Naive thymus-derived CD4-positive, alpha-beta T cell (primary cell): Measurements from ENCODE around the gene PDIA5. TPM values are rescaled to one million over a fixed set of nuclear protein-coding genes. Genes with fewer than 3 reads are reported as not detected.

Source experiments
- ATAC-seq: fragments of 150-1000 bp; cut with Tn5 transposase; 2 replicates; pipeline ENCODE4 v1.10.0; 2021; ENCODE audit warnings: mild to moderate bottlenecking, moderate library complexity
- CTCF ChIA-PET: fragments of 350-600 bp; sonication (Branson Sonifier 250); formaldehyde crosslinking; loops from one replicate; lab custom pipeline; 2021; ENCODE audit warnings: antibody characterized with exemption; lab: Charles Lee
- POLR2A ChIA-PET: fragments of 350-600 bp; sonication (Branson Sonifier 250); formaldehyde crosslinking; loops from one replicate; lab custom pipeline; 2021; ENCODE audit warnings: antibody characterized with exemption, inconsistent platforms; lab: Charles Lee
- DNase-seq, 9 donors: peaks; one replicate each; pipeline versions ENCODE4 v3.0.0 to v3.0.0-alpha.2; 2020 to 2022; ENCODE audit warnings: mixed read lengths in 1 of 9
- H3K27ac ChIP-seq: one replicate; pipeline ENCODE4 v1.7.0; 2013; ENCODE audit warnings: mild to moderate bottlenecking, low read depth, low read length, moderate library complexity
- H3K27me3 ChIP-seq, 2 donors: one replicate each; pipeline ENCODE4 v1.7.0; 2013; ENCODE audit warnings: low read length in 2 of 2, mild to moderate bottlenecking in 2 of 2, moderate library complexity in 2 of 2; ENCODE audit not compliant: control insufficient read depth in 2 of 2, insufficient read depth in 2 of 2
- H3K36me3 ChIP-seq, 3 experiments: 1 replicate in 2 of 3; 2 replicates in 1 of 3; pipeline ENCODE4 v1.7.0; 2013; ENCODE audit warnings: low read length in 3 of 3, mild to moderate bottlenecking in 3 of 3, moderate library complexity in 1 of 3; ENCODE audit not compliant: insufficient read depth in 3 of 3, control insufficient read depth in 2 of 3
- H3K4me1 ChIP-seq, 2 donors: one replicate each; pipeline ENCODE4 v1.7.0; 2013; ENCODE audit warnings: low read length in 2 of 2, mild to moderate bottlenecking in 2 of 2, moderate library complexity in 1 of 2; ENCODE audit not compliant: control insufficient read depth in 2 of 2, insufficient read depth in 2 of 2
- H3K4me3 ChIP-seq: 2 replicates; pipeline ENCODE4 v1.7.0; 2013; ENCODE audit warnings: mild to moderate bottlenecking, low read length
- H3K9me3 ChIP-seq, 3 experiments: 1 replicate in 2 of 3; 2 replicates in 1 of 3; pipeline ENCODE4 v1.7.0; 2013; ENCODE audit warnings: low read length in 3 of 3; ENCODE audit not compliant: control insufficient read depth in 2 of 3
- H3K27ac Mint-ChIP-seq, 9 donors: one replicate each; pipeline ENCODE4 v1.8.0; 2020 to 2022; ENCODE audit warnings: mixed read lengths in 9 of 9, mild to moderate bottlenecking in 8 of 9, moderate library complexity in 5 of 9, inconsistent platforms in 2 of 9
- H3K27me3 Mint-ChIP-seq, 5 donors: one replicate each; pipeline ENCODE4 v1.8.0; 2021 to 2022; ENCODE audit warnings: mixed read lengths in 5 of 5, mild to moderate bottlenecking in 1 of 5
- H3K36me3 Mint-ChIP-seq, 5 donors: one replicate each; pipeline ENCODE4 v1.8.0; 2020 to 2022; ENCODE audit warnings: mixed read lengths in 5 of 5, mild to moderate bottlenecking in 3 of 5, inconsistent platforms in 1 of 5
- H3K4me1 Mint-ChIP-seq, 7 donors: one replicate each; pipeline ENCODE4 v1.8.0; 2020 to 2022; ENCODE audit warnings: mixed read lengths in 7 of 7, mild to moderate bottlenecking in 3 of 7, inconsistent platforms in 1 of 7
- H3K4me3 Mint-ChIP-seq, 10 donors: one replicate each; pipeline ENCODE4 v1.8.0; 2020 to 2022; ENCODE audit warnings: mild to moderate bottlenecking in 10 of 10, mixed read lengths in 10 of 10, moderate library complexity in 6 of 10, inconsistent platforms in 2 of 10
- H3K9me3 Mint-ChIP-seq, 11 donors: one replicate each; pipeline ENCODE4 v1.8.0; 2020 to 2022; ENCODE audit warnings: mixed read lengths in 11 of 11, mild to moderate bottlenecking in 4 of 11, inconsistent platforms in 1 of 11, moderate library complexity in 1 of 11
- intact Hi-C, 2 donors: fragments of 100-400 bp; cut with micrococcal nuclease; formaldehyde crosslinking; loops; one replicate each; pipeline ENCODE4 v1.15.1; 2023
- polyA plus RNA-seq, 2 donors: library from polyadenylated mRNA; unstranded; fragments of 300-500 nt; fragmentation: Illumina TruSeq; gene quantifications; one replicate each; pipeline ENCODE4 v1.2.3, GENCODE V29; 2021
- total RNA-seq, 6 experiments: library from RNA in 5 of 6; stranded (reverse) in 5 of 6; gene quantifications; 1 replicate in 5 of 6; 2 replicates in 1 of 6; pipeline ENCODE4 v1.2.3 and lab custom pipeline; 2021 to 2026

PDIA5 gene
- total and polyA plus RNA-seq, 7 experiments from 2014 or later, result 3.4 to 21.7 (median 5.6) TPM

DNA sequence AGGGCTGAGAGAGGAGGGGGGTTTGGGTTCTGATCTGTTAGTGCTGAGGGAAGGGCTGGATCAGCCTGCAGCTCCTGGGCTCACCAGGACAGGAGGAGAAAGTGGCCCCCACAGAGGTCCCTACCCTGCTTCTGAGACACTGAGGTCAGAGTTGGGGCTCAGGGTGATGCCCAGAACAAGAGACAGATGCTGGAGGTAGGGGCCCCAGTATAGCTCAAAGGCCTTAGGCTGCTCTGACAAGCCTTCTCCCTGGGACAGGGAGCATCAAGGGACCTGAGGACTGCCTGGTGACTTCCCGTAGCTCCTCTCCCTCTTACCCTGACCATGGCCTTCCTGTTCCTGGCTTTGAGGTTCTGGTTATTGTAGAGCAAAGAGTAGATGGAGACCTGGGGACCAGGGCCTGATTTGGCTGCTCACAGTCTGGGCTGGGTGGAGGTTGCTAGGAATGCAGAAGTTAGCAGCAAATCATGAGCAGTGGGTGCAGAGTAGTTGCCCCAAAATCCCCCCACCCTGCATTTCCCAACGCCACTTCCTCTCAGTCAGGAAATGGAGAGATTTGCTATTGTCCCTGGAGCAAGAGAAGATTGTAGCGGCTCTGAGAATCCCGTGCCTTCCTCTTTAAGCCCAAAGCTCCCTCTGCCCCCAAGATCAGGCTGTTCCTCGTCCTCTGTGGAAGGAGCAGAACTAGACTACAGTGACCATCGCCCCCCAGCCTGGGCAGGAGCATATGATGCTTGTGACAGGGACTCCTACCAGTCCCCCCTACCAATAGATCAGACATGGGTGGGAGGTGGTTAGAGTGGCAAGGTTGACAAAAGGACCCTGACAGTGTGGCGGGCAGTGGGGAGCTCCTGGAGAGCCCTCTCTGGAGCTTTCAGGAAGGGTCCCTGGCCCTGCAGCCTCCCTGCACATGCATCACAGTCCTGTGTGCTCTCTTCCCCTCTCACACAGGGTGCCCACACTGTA is 87.5 kb downstream of the PDIA5 start:
- H3K4me1 Mint-ChIP-seq, result peaks cover 0 to 7% (median 0%) of the 10 kb centered on the region in 7 donors
- no peak for DNase-seq
- Histone ChIP-seq H3K27ac (no peak overlapping the region), H3K36me3 (peaks cover 0 to 9% (median 0%) of the 10 kb centered on the region in 3 experiments), H3K9me3 (peaks cover 0 to 13% (median 4%) of the 10 kb centered on the region in 3 experiments), H3K4me1 (no peaks in the 10 kb centered on the region), H3K4me3 (no peak overlapping the region), H3K27me3 (no peaks in the 10 kb centered on the region)
- H3K9me3 Mint-ChIP-seq, result peaks cover 0 to 19% (median 5%) of the 10 kb centered on the region in 11 donors
- CTCF ChIA-PET, result no interaction called here
- H3K27me3 Mint-ChIP-seq, result no peaks in the 10 kb centered on the region
- intact Hi-C loops, result no loop called here
- H3K27ac Mint-ChIP-seq, result peak overlapping the region in 1 of 9 donors; percentile 29
- ATAC-seq, result peak; percentile 24
- POLR2A ChIA-PET, result no interaction called here
- H3K36me3 Mint-ChIP-seq, result peaks cover 4 to 40% (median 28%) of the 10 kb centered on the region in 5 donors
- no peak overlapping the region for H3K4me3 Mint-ChIP-seq

DNA sequence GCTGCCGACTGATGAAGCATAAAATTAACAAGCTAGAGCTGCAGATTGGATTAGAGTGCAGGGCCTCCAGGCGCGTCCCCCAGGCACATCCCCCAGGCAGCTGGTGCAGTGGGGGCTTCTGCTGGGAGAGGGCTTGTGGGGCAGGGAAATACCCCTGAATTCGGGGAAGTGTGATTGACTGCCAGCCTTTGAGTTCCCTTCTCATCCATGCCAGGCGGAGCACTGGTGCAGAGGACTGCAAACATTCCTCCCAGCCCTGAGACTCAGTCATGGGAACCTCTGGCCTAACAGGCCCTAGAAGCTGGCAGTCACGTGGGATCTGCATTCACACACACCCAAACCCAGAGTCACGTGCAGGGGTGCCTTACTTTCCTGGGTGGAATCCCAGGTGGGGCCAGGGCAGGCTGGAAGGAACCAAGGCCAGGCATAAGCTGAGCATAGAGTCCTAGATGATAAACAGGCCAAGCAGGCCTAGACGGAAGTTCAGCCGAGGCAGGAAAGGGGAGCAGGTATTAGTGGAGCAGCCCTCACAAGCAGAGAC is 88.7 kb downstream of the PDIA5 start:
- no peaks in the 10 kb centered on the region for H3K27me3 ChIP-seq
- peaks cover 0 to 7% (median 0%) of the 10 kb centered on the region in 7 donors for H3K4me1 Mint-ChIP-seq
- H3K4me1 ChIP-seq, result no peaks in the 10 kb centered on the region
- intact Hi-C loops, result no loop called here
- no peak for DNase-seq
- H3K9me3 Mint-ChIP-seq, result peaks cover 0 to 14% (median 5%) of the 10 kb centered on the region in 11 donors
- H3K27ac Mint-ChIP-seq, result no peak overlapping the region
- no peaks in the 10 kb centered on the region for H3K27me3 Mint-ChIP-seq
- no peak overlapping the region for H3K4me3 Mint-ChIP-seq
- peaks cover 0 to 13% (median 4%) of the 10 kb centered on the region in 3 experiments for H3K9me3 ChIP-seq
- H3K4me3 ChIP-seq, result no peak overlapping the region
- H3K36me3 ChIP-seq, result peaks cover 0 to 8% (median 0%) of the 10 kb centered on the region in 3 experiments
- no peak for ATAC-seq
- ChIA-PET POLR2A (no interaction called here), CTCF (no interaction called here)
- peaks cover 8 to 42% (median 28%) of the 10 kb centered on the region in 5 donors for H3K36me3 Mint-ChIP-seq
- H3K27ac ChIP-seq, result no peak overlapping the region

DNA sequence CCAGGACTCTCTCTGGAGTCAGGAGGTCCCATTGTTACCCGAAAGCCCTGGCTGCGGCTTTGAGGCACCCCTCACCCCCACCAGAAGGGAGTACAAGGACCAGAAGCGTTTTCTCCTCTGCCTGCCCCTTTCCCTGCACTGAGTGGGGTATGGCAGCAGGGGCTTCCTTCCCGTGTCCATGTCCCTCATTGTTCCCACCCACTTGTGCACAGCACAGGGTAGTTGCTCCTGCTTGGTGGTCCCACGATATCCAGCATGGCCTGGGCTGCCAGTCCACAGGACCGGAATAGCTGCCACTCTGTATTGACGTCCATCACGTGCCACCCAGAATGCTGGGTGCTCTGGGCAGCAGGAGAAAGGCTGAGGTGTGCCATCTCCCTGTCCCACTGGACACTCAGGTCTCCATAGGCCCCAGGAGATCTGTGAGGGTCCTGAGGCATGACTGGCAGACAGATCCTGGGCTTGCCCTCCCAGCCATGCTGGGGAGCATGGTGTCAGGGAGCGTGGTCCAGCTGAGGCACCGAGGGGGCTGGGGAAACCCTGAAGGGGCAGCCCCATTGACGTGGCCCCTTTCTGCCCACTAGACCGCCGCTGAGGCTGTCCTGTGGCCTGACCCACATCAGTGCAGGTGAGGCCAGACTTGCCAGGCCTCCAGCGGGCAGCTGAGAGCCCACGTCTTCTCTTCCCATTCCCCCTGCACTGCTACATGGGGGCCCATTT is 89.6 kb downstream of the PDIA5 start:
- H3K27me3 Mint-ChIP-seq, result no peaks in the 10 kb centered on the region
- H3K4me1 Mint-ChIP-seq, result peaks cover 0 to 7% (median 0%) of the 10 kb centered on the region in 7 donors
- no peaks in the 10 kb centered on the region for H3K4me1 ChIP-seq
- CTCF ChIA-PET, result no interaction called here
- no peak overlapping the region for H3K4me3 Mint-ChIP-seq
- H3K9me3 ChIP-seq, result peaks cover 0 to 7% (median 4%) of the 10 kb centered on the region in 3 experiments
- peaks cover 9 to 48% (median 23%) of the 10 kb centered on the region in 5 donors for H3K36me3 Mint-ChIP-seq
- H3K27ac Mint-ChIP-seq, result no peak overlapping the region
- DNase-seq (no peak), ATAC-seq (no peak)
- no peaks in the 10 kb centered on the region for H3K27me3 ChIP-seq
- H3K4me3 ChIP-seq, result no peak overlapping the region
- POLR2A ChIA-PET, result no interaction called here
- peaks cover 0 to 10% (median 0%) of the 10 kb centered on the region in 3 experiments for H3K36me3 ChIP-seq
- intact Hi-C loops, result no loop called here
- H3K9me3 Mint-ChIP-seq, result peaks cover 0 to 14% (median 4%) of the 10 kb centered on the region in 11 donors
- no peak overlapping the region for H3K27ac ChIP-seq

DNA sequence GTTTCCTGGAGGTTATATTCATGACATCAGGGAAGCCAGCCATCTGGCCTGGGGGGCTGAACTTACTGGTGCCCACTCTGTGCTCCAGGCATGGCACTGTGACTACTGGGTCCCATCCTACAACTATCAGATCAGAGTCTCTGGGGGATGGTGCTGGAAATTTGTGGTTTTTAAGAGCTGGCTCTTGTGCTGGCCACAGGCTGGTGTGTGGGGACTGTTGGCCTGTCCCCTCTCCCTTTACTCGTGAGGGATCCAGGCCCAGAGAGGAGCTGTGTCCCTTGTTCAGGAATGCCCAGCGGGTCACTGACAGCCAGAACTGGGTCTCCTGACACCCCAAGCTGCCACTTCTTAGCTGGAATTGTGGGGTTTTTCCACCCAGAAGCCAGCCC is 90.4 kb downstream of the PDIA5 start:
- intact Hi-C loops, result no loop called here
- H3K27me3 Mint-ChIP-seq, result no peaks in the 10 kb centered on the region
- peaks cover 0 to 15% (median 0%) of the 10 kb centered on the region in 3 experiments for H3K36me3 ChIP-seq
- no peak overlapping the region for H3K4me3 Mint-ChIP-seq
- H3K4me1 Mint-ChIP-seq, result peaks cover 0 to 7% (median 0%) of the 10 kb centered on the region in 7 donors
- H3K4me3 ChIP-seq, result no peak overlapping the region
- H3K27ac Mint-ChIP-seq, result no peak overlapping the region
- no peaks in the 10 kb centered on the region for H3K4me1 ChIP-seq
- H3K9me3 Mint-ChIP-seq, result peaks cover 0 to 6% (median under 1%) of the 10 kb centered on the region in 11 donors
- no peak overlapping the region for H3K27ac ChIP-seq
- ChIA-PET CTCF (no interaction called here), POLR2A (no interaction called here)
- H3K36me3 Mint-ChIP-seq, result peaks cover 9 to 48% (median 21%) of the 10 kb centered on the region in 5 donors
- ATAC-seq (no peak), DNase-seq (no peak)
- H3K9me3 ChIP-seq, result no peaks in the 10 kb centered on the region
- H3K27me3 ChIP-seq, result no peaks in the 10 kb centered on the region

DNA sequence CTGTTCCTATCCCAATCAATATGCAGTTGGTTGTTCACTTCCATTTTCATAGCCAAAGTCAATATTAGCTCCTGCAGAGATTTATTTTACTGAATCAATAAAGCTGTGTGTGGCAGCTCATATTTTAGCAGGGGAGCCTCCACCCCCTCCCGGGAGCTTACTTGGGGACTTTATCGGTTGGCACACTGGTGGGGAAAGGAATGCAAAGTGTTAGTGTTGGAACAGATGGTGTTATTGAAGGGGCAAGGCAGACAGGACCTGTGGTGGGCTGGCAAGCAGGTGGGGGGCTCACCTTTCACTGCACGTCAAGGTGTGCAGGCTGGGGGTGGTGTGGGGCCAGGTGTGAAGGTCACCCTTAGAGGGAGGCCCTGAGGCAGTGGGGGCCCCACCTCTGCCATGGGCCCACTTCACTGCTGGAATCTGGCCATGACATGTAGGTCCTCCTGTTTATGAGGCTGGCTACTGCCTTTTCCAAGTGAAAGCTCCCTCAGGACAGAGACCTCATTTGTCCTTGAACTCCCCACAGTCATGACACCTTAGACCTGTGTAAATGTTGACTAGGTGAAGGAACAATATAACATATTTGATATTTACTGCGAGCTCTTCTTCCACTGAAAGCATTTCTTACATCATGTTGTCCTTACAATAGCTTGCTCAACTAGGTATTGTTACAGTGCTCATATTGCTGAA is 90.9 kb downstream of the PDIA5 start:
- ATAC-seq, result no peak
- H3K9me3 Mint-ChIP-seq, result peaks cover 0 to 2% (median 0%) of the 10 kb centered on the region in 11 donors
- no peak overlapping the region for H3K4me3 ChIP-seq
- peaks cover 0 to 5% (median 0%) of the 10 kb centered on the region in 7 donors for H3K4me1 Mint-ChIP-seq
- no peak overlapping the region for H3K27ac Mint-ChIP-seq
- intact Hi-C loops, result no loop called here
- ChIA-PET POLR2A (no interaction called here), CTCF (no interaction called here)
- H3K36me3 ChIP-seq, result peaks cover 0 to 17% (median 0%) of the 10 kb centered on the region in 3 experiments
- no peak overlapping the region for H3K4me3 Mint-ChIP-seq
- H3K27me3 ChIP-seq, result no peaks in the 10 kb centered on the region
- H3K27ac ChIP-seq, result no peak overlapping the region
- H3K36me3 Mint-ChIP-seq, result peaks cover 9 to 51% (median 21%) of the 10 kb centered on the region in 5 donors
- H3K9me3 ChIP-seq, result no peaks in the 10 kb centered on the region
- no peaks in the 10 kb centered on the region for H3K27me3 Mint-ChIP-seq
- no peaks in the 10 kb centered on the region for H3K4me1 ChIP-seq
- DNase-seq, result no peak

- CTCF ChIA-PET, result no interaction called here
- no peak overlapping the region for H3K27ac Mint-ChIP-seq
- no peak for ATAC-seq
- Histone ChIP-seq H3K9me3 (no peaks in the 10 kb centered on the region), H3K4me3 (no peak overlapping the region), H3K27me3 (no peaks in the 10 kb centered on the region), H3K4me1 (no peaks in the 10 kb centered on the region), H3K36me3 (peaks cover 0 to 23% (median 0%) of the 10 kb centered on the region in 3 experiments), H3K27ac (no peak overlapping the region)
- H3K9me3 Mint-ChIP-seq, result no peaks in the 10 kb centered on the region
- H3K36me3 Mint-ChIP-seq, result peaks cover 9 to 57% (median 27%) of the 10 kb centered on the region in 5 donors
- POLR2A ChIA-PET, result no interaction called here
- H3K4me3 Mint-ChIP-seq, result no peak overlapping the region
- DNase-seq, result no peak
- no peaks in the 10 kb centered on the region for H3K27me3 Mint-ChIP-seq
- intact Hi-C loops, result no loop called here
- peaks cover 0 to 5% (median 0%) of the 10 kb centered on the region in 7 donors for H3K4me1 Mint-ChIP-seq
These were observed 91.5 kb downstream of the PDIA5 start for GRCh38 chr3:123158330-123158729.
